HEK293 (cell line): ENCODE measurements around the gene EDARADD.

Experiments used
- BCL11B ChIP-seq: fragments of 450-650 bp; formaldehyde crosslinking; IDR thresholded peaks from 2 replicates; pipeline ENCODE4 v1.5.1; 2016; ENCODE audit warnings: low read depth, missing biosample characterization, missing genetic modification characterization
- GLI2 ChIP-seq: fragments of 450-650 bp; formaldehyde crosslinking; IDR thresholded peaks from 2 replicates; pipeline ENCODE4; 2017; ENCODE audit warnings: missing biosample characterization, missing genetic modification characterization, low read depth, borderline replicate concordance
- HOXC10 ChIP-seq: sonication (generic); formaldehyde crosslinking; IDR thresholded peaks from 2 replicates; pipeline ENCODE4 v1.8.1; 2023; ENCODE audit warnings: mild to moderate bottlenecking, missing genetic modification reagents
- MZF1 ChIP-seq: fragments of 450-650 bp; formaldehyde crosslinking; IDR thresholded peaks from 2 replicates; pipeline ENCODE4 v1.5.1; 2017; ENCODE audit warnings: missing biosample characterization, missing genetic modification characterization, borderline replicate concordance
- SCRT1 ChIP-seq: fragments of 450-650 bp; formaldehyde crosslinking; IDR thresholded peaks from 2 replicates; pipeline ENCODE4 v1.5.1; 2016; ENCODE audit warnings: missing biosample characterization, missing genetic modification characterization, borderline replicate concordance
- SETDB1 ChIP-seq: IDR thresholded peaks from one replicate; pipeline ENCODE4 v1.6.1; 2017; ENCODE audit warnings: mild to moderate bottlenecking, low read length, moderate library complexity, mixed read lengths; ENCODE audit not compliant: insufficient read length
- TRIM28 ChIP-seq: IDR thresholded peaks from 2 replicates; pipeline ENCODE4 v1.6.1; 2011; ENCODE audit warnings: low read length, control low read depth, borderline replicate concordance
- ZBTB21 ChIP-seq: fragments of 450-650 bp; formaldehyde crosslinking; IDR thresholded peaks from 2 replicates; pipeline ENCODE4 v1.5.1; 2017; ENCODE audit warnings: missing biosample characterization, missing genetic modification characterization
- ZBTB48 ChIP-seq: fragments of 450-650 bp; formaldehyde crosslinking; IDR thresholded peaks from 2 replicates; pipeline ENCODE4 v1.5.1; 2016; ENCODE audit warnings: missing biosample characterization, missing genetic modification characterization
- ZFP3 ChIP-seq: fragments of 450-650 bp; formaldehyde crosslinking; IDR thresholded peaks from 2 replicates; pipeline ENCODE4 v1.5.1; 2016; ENCODE audit warnings: low read depth, missing biosample characterization, missing genetic modification characterization
- ZFP37 ChIP-seq: fragments of 450-650 bp; formaldehyde crosslinking; IDR thresholded peaks from 2 replicates; pipeline ENCODE4 v1.5.1; 2016; ENCODE audit warnings: missing biosample characterization, missing genetic modification characterization
- ZNF121 ChIP-seq: fragments of 450-650 bp; formaldehyde crosslinking; IDR thresholded peaks from 2 replicates; pipeline ENCODE4 v1.5.1; 2016; ENCODE audit warnings: missing biosample characterization, missing genetic modification characterization
- ZNF175 ChIP-seq: fragments of 450-650 bp; formaldehyde crosslinking; IDR thresholded peaks from 2 replicates; pipeline ENCODE4 v1.5.1; 2016; ENCODE audit warnings: missing biosample characterization, missing genetic modification characterization
- ZNF37A ChIP-seq: fragments of 450-650 bp; IDR thresholded peaks from 2 replicates; pipeline ENCODE4 v1.5.1; 2018; ENCODE audit warnings: missing biosample characterization, missing genetic modification characterization
- ZNF514 ChIP-seq: fragments of 450-650 bp; formaldehyde crosslinking; IDR thresholded peaks from 2 replicates; pipeline ENCODE4 v1.5.1; 2016; ENCODE audit warnings: missing biosample characterization, missing genetic modification characterization
- ZNF530 ChIP-seq: fragments of 450-650 bp; formaldehyde crosslinking; IDR thresholded peaks from 2 replicates; pipeline ENCODE4 v1.5.1; 2016; ENCODE audit warnings: low read depth, missing biosample characterization, missing genetic modification characterization
- ZNF548 ChIP-seq: fragments of 450-650 bp; formaldehyde crosslinking; IDR thresholded peaks from 2 replicates; pipeline ENCODE4 v1.5.1; 2016; ENCODE audit warnings: missing biosample characterization, missing genetic modification characterization
- ZNF549 ChIP-seq: fragments of 450-650 bp; IDR thresholded peaks from 2 replicates; pipeline ENCODE4 v1.5.1; 2018; ENCODE audit warnings: missing biosample characterization, missing genetic modification characterization, mild to moderate bottlenecking, inconsistent platforms, moderate library complexity
- ZNF555 ChIP-seq: fragments of 450-650 bp; formaldehyde crosslinking; conservative IDR thresholded peaks from 2 replicates; pipeline ENCODE4 v1.5.1; 2017; ENCODE audit warnings: missing biosample characterization, mild to moderate bottlenecking, missing genetic modification characterization, inconsistent platforms
- ZNF621 ChIP-seq: fragments of 450-650 bp; formaldehyde crosslinking; IDR thresholded peaks from 2 replicates; pipeline ENCODE4 v1.5.1; 2017; ENCODE audit warnings: missing biosample characterization, missing genetic modification characterization
- ZNF626 ChIP-seq: fragments of 450-650 bp; sonication (Bioruptor Pico); formaldehyde crosslinking; IDR thresholded peaks from 2 replicates; pipeline ENCODE4 v1.5.1; 2018; ENCODE audit warnings: missing biosample characterization, missing genetic modification characterization, inconsistent platforms
- ZNF629 ChIP-seq: fragments of 450-650 bp; formaldehyde crosslinking; IDR thresholded peaks from 2 replicates; pipeline ENCODE4 v1.5.1; 2017; ENCODE audit warnings: missing biosample characterization, missing genetic modification characterization
- ZNF777 ChIP-seq: fragments of 450-650 bp; formaldehyde crosslinking; IDR thresholded peaks from 2 replicates; pipeline ENCODE4 v1.5.1; 2017; ENCODE audit warnings: missing biosample characterization, missing genetic modification characterization, borderline replicate concordance
- ZNF843 ChIP-seq: fragments of 450-650 bp; formaldehyde crosslinking; IDR thresholded peaks from 2 replicates; pipeline ENCODE4 v1.5.1; 2016; ENCODE audit warnings: missing biosample characterization, missing genetic modification characterization
- TF ChIP-seq, protein P1 (sequence below): fragments of 450-650 bp; formaldehyde crosslinking; IDR thresholded peaks from 2 replicates; pipeline ENCODE4 v1.5.1; 2016; ENCODE audit warnings: missing biosample characterization, missing genetic modification characterization
- TF ChIP-seq, protein P2 (sequence below): fragments of 450-650 bp; formaldehyde crosslinking; IDR thresholded peaks from 2 replicates; pipeline ENCODE4 v1.5.1; 2016; ENCODE audit warnings: missing biosample characterization, missing genetic modification characterization
- TF ChIP-seq, protein P3 (sequence below): fragments of 450-650 bp; formaldehyde crosslinking; IDR thresholded peaks from 2 replicates; pipeline ENCODE4 v1.5.1; 2016; ENCODE audit warnings: missing biosample characterization, missing genetic modification characterization
- TF ChIP-seq, protein P4 (sequence below): fragments of 450-650 bp; formaldehyde crosslinking; IDR thresholded peaks from 2 replicates; pipeline ENCODE4 v1.5.1; 2016; ENCODE audit warnings: missing biosample characterization, missing genetic modification characterization
- TF ChIP-seq, protein P5 (sequence below): fragments of 450-650 bp; formaldehyde crosslinking; conservative IDR thresholded peaks from 2 replicates; pipeline ENCODE4 v1.5.1; 2016; ENCODE audit warnings: low read depth, missing biosample characterization, missing genetic modification characterization

EDARADD gene

DNA sequence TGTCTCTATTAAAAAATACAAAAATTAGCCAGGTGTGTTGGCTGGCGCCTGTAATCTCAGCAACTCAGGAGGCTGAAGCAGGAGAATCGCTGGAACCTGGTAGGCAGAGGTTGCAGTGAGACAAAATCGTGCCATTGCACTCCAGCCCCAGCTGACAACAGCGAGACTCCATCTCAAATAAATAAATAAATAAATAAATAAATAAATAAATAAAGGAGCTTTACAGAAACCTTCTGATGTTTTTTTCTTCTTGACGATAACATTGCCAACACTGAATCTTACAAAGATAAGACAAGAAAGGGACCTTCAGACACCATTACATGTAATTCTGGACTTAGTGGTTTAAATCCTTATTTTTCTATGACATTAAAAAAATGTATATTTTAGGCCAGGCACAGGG lies 81.9 kb downstream of the EDARADD start (continued):
- TF ChIP-seq, protein P1, sequence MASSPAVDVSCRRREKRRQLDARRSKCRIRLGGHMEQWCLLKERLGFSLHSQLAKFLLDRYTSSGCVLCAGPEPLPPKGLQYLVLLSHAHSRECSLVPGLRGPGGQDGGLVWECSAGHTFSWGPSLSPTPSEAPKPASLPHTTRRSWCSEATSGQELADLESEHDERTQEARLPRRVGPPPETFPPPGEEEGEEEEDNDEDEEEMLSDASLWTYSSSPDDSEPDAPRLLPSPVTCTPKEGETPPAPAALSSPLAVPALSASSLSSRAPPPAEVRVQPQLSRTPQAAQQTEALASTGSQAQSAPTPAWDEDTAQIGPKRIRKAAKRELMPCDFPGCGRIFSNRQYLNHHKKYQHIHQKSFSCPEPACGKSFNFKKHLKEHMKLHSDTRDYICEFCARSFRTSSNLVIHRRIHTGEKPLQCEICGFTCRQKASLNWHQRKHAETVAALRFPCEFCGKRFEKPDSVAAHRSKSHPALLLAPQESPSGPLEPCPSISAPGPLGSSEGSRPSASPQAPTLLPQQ (tag by site-specific recombination), result no peak
- TF ChIP-seq ZNF37A (tag by site-specific recombination) (no peak), MZF1 (tag by site-specific recombination) (peak; percentile 66; the same call in 1 of the 2 replicates), ZFP3 (0 out of 2 replicates have a peak, but pooled peaks have one; percentile 30), ZNF629 (peak; percentile 60), ZFP37 (tag by site-specific recombination) (0 out of 2 replicates have a peak, but pooled peaks have one; percentile 44), ZNF621 (tag by site-specific recombination) (no peak), ZBTB21 (0 out of 2 replicates have a peak, but pooled peaks have one; percentile 40), ZNF175 (no peak), ZNF555 (no peak; the same call in none of the 2 replicates), HOXC10 (CRISPR knock-in tag) (no peak), ZNF121 (tag by site-specific recombination) (peak; percentile 46; the same call in 1 of the 2 replicates), SCRT1 (no peak), BCL11B (tag by site-specific recombination) (peak; percentile 25; the same call in 1 of the 2 replicates), ZNF777 (no peak), ZNF843 (no peak), ZNF626 (no peak), ZBTB48 (tag by site-specific recombination) (no peak), ZNF530 (tag by site-specific recombination) (peak; percentile 56; the same call in 1 of the 2 replicates), ZNF548 (tag by site-specific recombination) (no peak), ZNF514 (tag by site-specific recombination) (peak; percentile 80; the same call in 1 of the 2 replicates), TRIM28 (no peak), SETDB1 (no peak), ZNF549 (no peak), GLI2 (tag by site-specific recombination) (peak; percentile 63; the same call in 1 of the 2 replicates)
- TF ChIP-seq, protein P2, sequence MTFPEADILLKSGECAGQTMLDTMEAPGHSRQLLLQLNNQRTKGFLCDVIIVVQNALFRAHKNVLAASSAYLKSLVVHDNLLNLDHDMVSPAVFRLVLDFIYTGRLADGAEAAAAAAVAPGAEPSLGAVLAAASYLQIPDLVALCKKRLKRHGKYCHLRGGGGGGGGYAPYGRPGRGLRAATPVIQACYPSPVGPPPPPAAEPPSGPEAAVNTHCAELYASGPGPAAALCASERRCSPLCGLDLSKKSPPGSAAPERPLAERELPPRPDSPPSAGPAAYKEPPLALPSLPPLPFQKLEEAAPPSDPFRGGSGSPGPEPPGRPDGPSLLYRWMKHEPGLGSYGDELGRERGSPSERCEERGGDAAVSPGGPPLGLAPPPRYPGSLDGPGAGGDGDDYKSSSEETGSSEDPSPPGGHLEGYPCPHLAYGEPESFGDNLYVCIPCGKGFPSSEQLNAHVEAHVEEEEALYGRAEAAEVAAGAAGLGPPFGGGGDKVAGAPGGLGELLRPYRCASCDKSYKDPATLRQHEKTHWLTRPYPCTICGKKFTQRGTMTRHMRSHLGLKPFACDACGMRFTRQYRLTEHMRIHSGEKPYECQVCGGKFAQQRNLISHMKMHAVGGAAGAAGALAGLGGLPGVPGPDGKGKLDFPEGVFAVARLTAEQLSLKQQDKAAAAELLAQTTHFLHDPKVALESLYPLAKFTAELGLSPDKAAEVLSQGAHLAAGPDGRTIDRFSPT (tag by site-specific recombination), result no peak
- TF ChIP-seq, protein P3, sequence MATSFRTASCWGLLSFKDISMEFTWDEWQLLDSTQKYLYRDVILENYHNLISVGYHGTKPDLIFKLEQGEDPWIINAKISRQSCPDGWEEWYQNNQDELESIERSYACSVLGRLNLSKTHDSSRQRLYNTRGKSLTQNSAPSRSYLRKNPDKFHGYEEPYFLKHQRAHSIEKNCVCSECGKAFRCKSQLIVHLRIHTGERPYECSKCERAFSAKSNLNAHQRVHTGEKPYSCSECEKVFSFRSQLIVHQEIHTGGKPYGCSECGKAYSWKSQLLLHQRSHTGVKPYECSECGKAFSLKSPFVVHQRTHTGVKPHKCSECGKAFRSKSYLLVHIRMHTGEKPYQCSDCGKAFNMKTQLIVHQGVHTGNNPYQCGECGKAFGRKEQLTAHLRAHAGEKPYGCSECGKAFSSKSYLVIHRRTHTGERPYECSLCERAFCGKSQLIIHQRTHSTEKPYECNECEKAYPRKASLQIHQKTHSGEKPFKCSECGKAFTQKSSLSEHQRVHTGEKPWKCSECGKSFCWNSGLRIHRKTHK (tag by site-specific recombination), result no peak
- TF ChIP-seq, protein P4, sequence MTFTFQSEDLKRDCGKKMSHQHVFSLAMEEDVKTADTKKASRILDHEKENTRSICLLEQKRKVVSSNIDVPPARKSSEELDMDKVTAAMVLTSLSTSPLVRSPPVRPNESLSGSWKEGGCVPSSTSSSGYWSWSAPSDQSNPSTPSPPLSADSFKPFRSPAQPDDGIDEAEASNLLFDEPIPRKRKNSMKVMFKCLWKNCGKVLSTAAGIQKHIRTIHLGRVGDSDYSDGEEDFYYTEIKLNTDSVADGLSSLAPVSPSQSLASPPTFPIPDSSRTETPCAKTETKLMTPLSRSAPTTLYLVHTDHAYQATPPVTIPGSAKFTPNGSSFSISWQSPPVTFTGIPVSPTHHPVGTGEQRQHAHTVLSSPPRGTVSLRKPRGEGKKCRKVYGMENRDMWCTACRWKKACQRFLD (tag by site-specific recombination), result no peak
- TF ChIP-seq, protein P5, sequence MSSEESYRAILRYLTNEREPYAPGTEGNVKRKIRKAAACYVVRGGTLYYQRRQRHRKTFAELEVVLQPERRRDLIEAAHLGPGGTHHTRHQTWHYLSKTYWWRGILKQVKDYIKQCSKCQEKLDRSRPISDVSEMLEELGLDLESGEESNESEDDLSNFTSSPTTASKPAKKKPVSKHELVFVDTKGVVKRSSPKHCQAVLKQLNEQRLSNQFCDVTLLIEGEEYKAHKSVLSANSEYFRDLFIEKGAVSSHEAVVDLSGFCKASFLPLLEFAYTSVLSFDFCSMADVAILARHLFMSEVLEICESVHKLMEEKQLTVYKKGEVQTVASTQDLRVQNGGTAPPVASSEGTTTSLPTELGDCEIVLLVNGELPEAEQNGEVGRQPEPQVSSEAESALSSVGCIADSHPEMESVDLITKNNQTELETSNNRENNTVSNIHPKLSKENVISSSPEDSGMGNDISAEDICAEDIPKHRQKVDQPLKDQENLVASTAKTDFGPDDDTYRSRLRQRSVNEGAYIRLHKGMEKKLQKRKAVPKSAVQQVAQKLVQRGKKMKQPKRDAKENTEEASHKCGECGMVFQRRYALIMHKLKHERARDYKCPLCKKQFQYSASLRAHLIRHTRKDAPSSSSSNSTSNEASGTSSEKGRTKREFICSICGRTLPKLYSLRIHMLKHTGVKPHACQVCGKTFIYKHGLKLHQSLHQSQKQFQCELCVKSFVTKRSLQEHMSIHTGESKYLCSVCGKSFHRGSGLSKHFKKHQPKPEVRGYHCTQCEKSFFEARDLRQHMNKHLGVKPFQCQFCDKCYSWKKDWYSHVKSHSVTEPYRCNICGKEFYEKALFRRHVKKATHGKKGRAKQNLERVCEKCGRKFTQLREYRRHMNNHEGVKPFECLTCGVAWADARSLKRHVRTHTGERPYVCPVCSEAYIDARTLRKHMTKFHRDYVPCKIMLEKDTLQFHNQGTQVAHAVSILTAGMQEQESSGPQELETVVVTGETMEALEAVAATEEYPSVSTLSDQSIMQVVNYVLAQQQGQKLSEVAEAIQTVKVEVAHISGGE (tag by site-specific recombination), result peak; percentile 86
